Liver (tissue), 9 donors: ENCODE data around the gene AMPD3. TPM values are rescaled to one million over a fixed set of nuclear protein-coding genes. Genes with fewer than 3 reads are reported as not detected.
A peak's percentile ranks its signal among the peaks of the same experiment; 100 is the strongest.

ENCODE experiments used
- DNase-seq: peaks from one replicate; pipeline ENCODE4 v3.0.0-alpha.2; 2017; ENCODE audit warnings: low spot score
- H3K27ac ChIP-seq, 2 donors: one replicate each; pipeline ENCODE4 v1.7.0; 2013; ENCODE audit warnings: inconsistent platforms in 2 of 2, low read length in 2 of 2, control low read depth in 1 of 2, low read depth in 1 of 2, mild to moderate bottlenecking in 1 of 2
- H3K27me3 ChIP-seq, 4 donors: one replicate each; pipeline versions ENCODE4 v1.6.1 to v1.7.0; 2013; ENCODE audit warnings: low read length in 3 of 4, inconsistent platforms in 1 of 4, mild to moderate bottlenecking in 1 of 4, moderate library complexity in 1 of 4; ENCODE audit not compliant: control insufficient read depth in 4 of 4, insufficient read depth in 4 of 4
- H3K36me3 ChIP-seq, 4 donors: one replicate each; pipeline versions ENCODE4 v1.6.1 to v1.7.0; 2013; ENCODE audit warnings: low read length in 3 of 4, mild to moderate bottlenecking in 3 of 4, low read depth in 1 of 4, moderate library complexity in 1 of 4; ENCODE audit not compliant: control insufficient read depth in 4 of 4, insufficient read depth in 3 of 4
- H3K4me1 ChIP-seq, 4 donors: one replicate each; pipeline versions ENCODE4 v1.6.1 to v1.7.0; 2013; ENCODE audit warnings: low read length in 3 of 4, mild to moderate bottlenecking in 3 of 4, moderate library complexity in 1 of 4; ENCODE audit not compliant: control insufficient read depth in 4 of 4, insufficient read depth in 4 of 4
- H3K4me3 ChIP-seq, 3 donors: one replicate each; pipeline versions ENCODE4 v1.6.1 to v1.7.0; 2013; ENCODE audit warnings: low read length in 3 of 3, control low read depth in 1 of 3, low read depth in 1 of 3, mild to moderate bottlenecking in 1 of 3
- H3K9ac ChIP-seq, 2 donors: one replicate each; pipeline ENCODE4 v1.7.0; 2013; ENCODE audit warnings: low read length in 2 of 2, mild to moderate bottlenecking in 2 of 2, moderate library complexity in 2 of 2, control low read depth in 1 of 2, low read depth in 1 of 2
- H3K9me3 ChIP-seq, 4 donors: one replicate each; pipeline versions ENCODE4 v1.6.1 to v1.7.0; 2013; ENCODE audit warnings: low read length in 3 of 4; ENCODE audit not compliant: control insufficient read depth in 4 of 4
- FOXA1 ChIP-seq: IDR thresholded peaks from 2 replicates; pipeline ENCODE4 v1.6.1; 2016; ENCODE audit warnings: antibody characterized with exemption
- FOXA2 ChIP-seq: IDR thresholded peaks from 2 replicates; pipeline ENCODE4 v1.6.1; 2016; ENCODE audit warnings: antibody characterized with exemption
- HNF4A ChIP-seq, 2 donors: conservative IDR thresholded peaks; 2 replicates each; pipeline ENCODE4 v1.6.1; 2016; ENCODE audit warnings: antibody characterized with exemption in 2 of 2, mild to moderate bottlenecking in 2 of 2
- HNF4G ChIP-seq: IDR thresholded peaks from 2 replicates; pipeline ENCODE4 v1.6.1; 2016; ENCODE audit warnings: antibody characterized with exemption
- JUND ChIP-seq, 2 donors: IDR thresholded peaks; 2 replicates each; pipeline ENCODE4 v1.6.1; 2016; ENCODE audit warnings: antibody characterized with exemption in 2 of 2
- RAD21 ChIP-seq, 2 donors: IDR thresholded peaks; 2 replicates each; pipeline ENCODE4 v1.6.1; 2016; ENCODE audit warnings: antibody characterized with exemption in 2 of 2, mild to moderate bottlenecking in 2 of 2
- RXRA ChIP-seq, 2 donors: IDR thresholded peaks; 2 replicates each; pipeline ENCODE4 v1.6.1; 2017 to 2018; ENCODE audit warnings: antibody characterized with exemption in 2 of 2, mild to moderate bottlenecking in 1 of 2
- SP1 ChIP-seq: IDR thresholded peaks from 2 replicates; pipeline ENCODE4 v1.6.1; 2018; ENCODE audit warnings: antibody characterized with exemption, mild to moderate bottlenecking
- YY1 ChIP-seq: IDR thresholded peaks from 2 replicates; pipeline ENCODE4 v1.6.1; 2016; ENCODE audit warnings: antibody characterized with exemption, mild to moderate bottlenecking
- WGBS: extraction: QIAGEN DNeasy Blood & Tissue Kit; methylation state at CpG from one replicate; pipeline ENCODE4 v1.1.7; 2013; 5-methylcytosine and 5-hydroxymethylcytosine counted together
- polyA plus RNA-seq, 2 donors: library from polyadenylated mRNA; stranded (reverse) in 1 of 2; unstranded in 1 of 2; fragments of 200-250 nt in 1 of 2; fragments of >200 nt in 1 of 2; fragmentation: Nextera tagmentation in 1 of 2; extraction: Ambion mirVana in 1 of 2; gene quantifications; one replicate each; pipeline versions ENCODE4 v1.2.1 to v1.2.3, GENCODE V29; 2013 to 2015
- total RNA-seq, 2 donors: library from RNA; depleted of rRNA; stranded (reverse); fragments of >200 nt; gene quantifications; one replicate each; pipeline ENCODE4 v1.2.3, GENCODE V29; 2014
- TF ChIP-seq, protein P1 (sequence below): IDR thresholded peaks from 2 replicates; pipeline ENCODE4 v1.6.1; 2016; ENCODE audit warnings: antibody characterized with exemption, mild to moderate bottlenecking
- TF ChIP-seq, protein P2 (sequence below): IDR thresholded peaks from 2 replicates; pipeline ENCODE4 v1.6.1; 2016; ENCODE audit warnings: antibody characterized with exemption
- TF ChIP-seq, protein P3 (sequence below): IDR thresholded peaks from 2 replicates; pipeline ENCODE4 v1.6.1; 2016; ENCODE audit warnings: antibody characterized with exemption
- TF ChIP-seq, protein P4 (sequence below): IDR thresholded peaks from 2 replicates; pipeline ENCODE4 v1.6.1; 2016; ENCODE audit warnings: antibody characterized with exemption
- TF ChIP-seq, protein P5 (sequence below): fragments of 150-350 bp; IDR thresholded peaks from 2 replicates; pipeline ENCODE4 v1.5.1; 2017; ENCODE audit warnings: improper control_type of control experiment, low read depth, low read length; ENCODE audit not compliant: missing input control
- donor health status: healthy.
- donor health status: healthy.
- donor health status: healthy.
- donor health status: healthy.
- donor health status: healthy.

AMPD3 gene
- total and polyA plus RNA-seq, 4 donors: 0.40 to 7.4 (median 1.1) TPM

DNA sequence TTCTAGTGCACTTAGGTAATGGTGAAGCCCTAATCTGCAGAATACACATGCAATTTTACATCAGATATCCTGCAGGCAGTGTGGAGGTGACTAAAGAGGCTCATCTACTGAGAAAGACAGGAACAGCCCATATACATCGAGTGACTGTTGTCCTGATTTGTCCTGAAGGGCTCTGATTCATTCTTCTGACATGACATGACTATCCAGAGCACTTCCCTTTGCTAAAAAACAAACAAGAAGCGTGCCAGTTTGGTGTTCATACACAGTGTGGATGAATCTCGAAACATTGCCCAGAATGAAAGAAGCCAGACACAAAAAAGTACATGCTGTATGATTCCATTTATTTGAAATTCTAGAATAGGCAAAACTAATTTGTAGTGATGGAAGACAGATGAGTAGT lies 48.0 kb upstream of the AMPD3 start:
- H3K9me3 ChIP-seq: no peaks in the 10 kb centered on the region
- 24% methylated on average over 3 of the region's 3 CpGs for WGBS
- H3K27me3 ChIP-seq: no peaks in the 10 kb centered on the region
- no peak for TF ChIP-seq YY1
- TF ChIP-seq HNF4A (conservative IDR thresholded peaks at IDR 0.05): no peak
- no peak for TF ChIP-seq FOXA1
- TF ChIP-seq, protein P1, sequence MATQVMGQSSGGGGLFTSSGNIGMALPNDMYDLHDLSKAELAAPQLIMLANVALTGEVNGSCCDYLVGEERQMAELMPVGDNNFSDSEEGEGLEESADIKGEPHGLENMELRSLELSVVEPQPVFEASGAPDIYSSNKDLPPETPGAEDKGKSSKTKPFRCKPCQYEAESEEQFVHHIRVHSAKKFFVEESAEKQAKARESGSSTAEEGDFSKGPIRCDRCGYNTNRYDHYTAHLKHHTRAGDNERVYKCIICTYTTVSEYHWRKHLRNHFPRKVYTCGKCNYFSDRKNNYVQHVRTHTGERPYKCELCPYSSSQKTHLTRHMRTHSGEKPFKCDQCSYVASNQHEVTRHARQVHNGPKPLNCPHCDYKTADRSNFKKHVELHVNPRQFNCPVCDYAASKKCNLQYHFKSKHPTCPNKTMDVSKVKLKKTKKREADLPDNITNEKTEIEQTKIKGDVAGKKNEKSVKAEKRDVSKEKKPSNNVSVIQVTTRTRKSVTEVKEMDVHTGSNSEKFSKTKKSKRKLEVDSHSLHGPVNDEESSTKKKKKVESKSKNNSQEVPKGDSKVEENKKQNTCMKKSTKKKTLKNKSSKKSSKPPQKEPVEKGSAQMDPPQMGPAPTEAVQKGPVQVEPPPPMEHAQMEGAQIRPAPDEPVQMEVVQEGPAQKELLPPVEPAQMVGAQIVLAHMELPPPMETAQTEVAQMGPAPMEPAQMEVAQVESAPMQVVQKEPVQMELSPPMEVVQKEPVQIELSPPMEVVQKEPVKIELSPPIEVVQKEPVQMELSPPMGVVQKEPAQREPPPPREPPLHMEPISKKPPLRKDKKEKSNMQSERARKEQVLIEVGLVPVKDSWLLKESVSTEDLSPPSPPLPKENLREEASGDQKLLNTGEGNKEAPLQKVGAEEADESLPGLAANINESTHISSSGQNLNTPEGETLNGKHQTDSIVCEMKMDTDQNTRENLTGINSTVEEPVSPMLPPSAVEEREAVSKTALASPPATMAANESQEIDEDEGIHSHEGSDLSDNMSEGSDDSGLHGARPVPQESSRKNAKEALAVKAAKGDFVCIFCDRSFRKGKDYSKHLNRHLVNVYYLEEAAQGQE: no peak
- peak; percentile 6 for TF ChIP-seq FOXA2
- TF ChIP-seq, protein P2, sequence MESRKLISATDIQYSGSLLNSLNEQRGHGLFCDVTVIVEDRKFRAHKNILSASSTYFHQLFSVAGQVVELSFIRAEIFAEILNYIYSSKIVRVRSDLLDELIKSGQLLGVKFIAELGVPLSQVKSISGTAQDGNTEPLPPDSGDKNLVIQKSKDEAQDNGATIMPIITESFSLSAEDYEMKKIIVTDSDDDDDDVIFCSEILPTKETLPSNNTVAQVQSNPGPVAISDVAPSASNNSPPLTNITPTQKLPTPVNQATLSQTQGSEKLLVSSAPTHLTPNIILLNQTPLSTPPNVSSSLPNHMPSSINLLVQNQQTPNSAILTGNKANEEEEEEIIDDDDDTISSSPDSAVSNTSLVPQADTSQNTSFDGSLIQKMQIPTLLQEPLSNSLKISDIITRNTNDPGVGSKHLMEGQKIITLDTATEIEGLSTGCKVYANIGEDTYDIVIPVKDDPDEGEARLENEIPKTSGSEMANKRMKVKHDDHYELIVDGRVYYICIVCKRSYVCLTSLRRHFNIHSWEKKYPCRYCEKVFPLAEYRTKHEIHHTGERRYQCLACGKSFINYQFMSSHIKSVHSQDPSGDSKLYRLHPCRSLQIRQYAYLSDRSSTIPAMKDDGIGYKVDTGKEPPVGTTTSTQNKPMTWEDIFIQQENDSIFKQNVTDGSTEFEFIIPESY: no peak
- H3K27ac ChIP-seq: no peak overlapping the region
- no peaks in the 10 kb centered on the region for H3K36me3 ChIP-seq
- H3K9ac ChIP-seq: no peak overlapping the region
- DNase-seq: no peak
- no peak overlapping the region for H3K4me3 ChIP-seq
- peaks cover 0 to 7% (median under 1%) of the 10 kb centered on the region in 4 donors for H3K4me1 ChIP-seq

DNA sequence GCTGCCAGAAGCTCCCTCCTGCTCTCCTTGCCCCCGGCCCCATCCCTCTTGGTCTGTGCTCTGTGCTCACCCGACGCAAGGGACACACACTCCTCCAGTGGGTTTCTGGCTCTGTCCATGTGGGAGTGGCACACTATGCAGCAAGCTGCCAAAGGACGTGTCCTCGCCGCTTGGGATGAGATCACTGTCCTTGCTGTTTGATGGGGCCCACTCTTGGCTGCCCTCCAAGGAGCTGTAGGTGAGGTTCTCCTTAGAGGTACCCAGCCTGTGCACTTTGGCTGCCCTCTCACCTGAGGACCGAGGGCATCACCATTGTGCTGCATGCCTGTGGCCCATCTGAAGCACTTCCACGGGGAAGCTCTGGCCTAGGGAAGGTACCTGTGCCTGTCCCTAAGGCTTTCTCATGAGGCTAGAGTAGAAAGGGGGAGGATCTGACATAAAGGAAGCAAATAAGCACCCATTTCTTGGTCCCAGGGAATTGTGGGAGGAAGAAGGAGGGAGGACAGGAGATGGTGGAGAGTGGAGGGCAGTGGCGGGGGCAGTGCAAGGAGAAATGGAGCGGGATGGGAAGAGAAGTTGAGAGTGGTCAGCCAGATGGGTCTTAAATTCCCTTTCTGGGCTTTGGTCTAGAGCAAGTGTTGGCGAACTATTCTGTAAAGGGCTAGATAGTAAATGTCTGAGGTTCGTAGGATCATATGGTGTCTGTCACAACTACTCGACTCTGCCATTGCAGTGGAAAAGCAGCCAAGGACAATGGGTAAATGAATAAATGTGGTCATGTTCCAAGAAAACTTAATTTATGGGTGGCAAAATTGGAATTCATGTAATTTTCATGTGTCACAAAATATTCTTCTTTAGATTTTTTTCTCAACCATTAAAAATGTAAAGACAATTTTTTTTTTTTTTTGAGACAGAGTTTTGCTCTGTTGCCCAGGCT lies 47.0 kb upstream of the AMPD3 start:
- Histone ChIP-seq H3K4me1 (peaks cover 0 to 7% (median under 1%) of the 10 kb centered on the region in 4 donors), H3K9ac (no peak overlapping the region), H3K4me3 (no peak overlapping the region), H3K27ac (no peak overlapping the region), H3K36me3 (no peaks in the 10 kb centered on the region), H3K27me3 (no peaks in the 10 kb centered on the region), H3K9me3 (no peaks in the 10 kb centered on the region)
- no peak for DNase-seq
- WGBS: 91% methylated on average over 13 of the region's 13 CpGs
- no peak for TF ChIP-seq RXRA (IDR thresholded peaks at IDR 0.05)
- no peak for TF ChIP-seq RAD21 (IDR thresholded peaks at IDR 0.05)
- no peak for TF ChIP-seq JUND (IDR thresholded peaks at IDR 0.05)
- no peak for TF ChIP-seq HNF4G
- TF ChIP-seq, protein P3, sequence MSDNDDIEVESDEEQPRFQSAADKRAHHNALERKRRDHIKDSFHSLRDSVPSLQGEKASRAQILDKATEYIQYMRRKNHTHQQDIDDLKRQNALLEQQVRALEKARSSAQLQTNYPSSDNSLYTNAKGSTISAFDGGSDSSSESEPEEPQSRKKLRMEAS: no peak
- TF ChIP-seq, protein P4, sequence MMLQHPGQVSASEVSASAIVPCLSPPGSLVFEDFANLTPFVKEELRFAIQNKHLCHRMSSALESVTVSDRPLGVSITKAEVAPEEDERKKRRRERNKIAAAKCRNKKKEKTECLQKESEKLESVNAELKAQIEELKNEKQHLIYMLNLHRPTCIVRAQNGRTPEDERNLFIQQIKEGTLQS: no peak
- TF ChIP-seq, protein P5, sequence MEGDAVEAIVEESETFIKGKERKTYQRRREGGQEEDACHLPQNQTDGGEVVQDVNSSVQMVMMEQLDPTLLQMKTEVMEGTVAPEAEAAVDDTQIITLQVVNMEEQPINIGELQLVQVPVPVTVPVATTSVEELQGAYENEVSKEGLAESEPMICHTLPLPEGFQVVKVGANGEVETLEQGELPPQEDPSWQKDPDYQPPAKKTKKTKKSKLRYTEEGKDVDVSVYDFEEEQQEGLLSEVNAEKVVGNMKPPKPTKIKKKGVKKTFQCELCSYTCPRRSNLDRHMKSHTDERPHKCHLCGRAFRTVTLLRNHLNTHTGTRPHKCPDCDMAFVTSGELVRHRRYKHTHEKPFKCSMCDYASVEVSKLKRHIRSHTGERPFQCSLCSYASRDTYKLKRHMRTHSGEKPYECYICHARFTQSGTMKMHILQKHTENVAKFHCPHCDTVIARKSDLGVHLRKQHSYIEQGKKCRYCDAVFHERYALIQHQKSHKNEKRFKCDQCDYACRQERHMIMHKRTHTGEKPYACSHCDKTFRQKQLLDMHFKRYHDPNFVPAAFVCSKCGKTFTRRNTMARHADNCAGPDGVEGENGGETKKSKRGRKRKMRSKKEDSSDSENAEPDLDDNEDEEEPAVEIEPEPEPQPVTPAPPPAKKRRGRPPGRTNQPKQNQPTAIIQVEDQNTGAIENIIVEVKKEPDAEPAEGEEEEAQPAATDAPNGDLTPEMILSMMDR: no peak
- TF ChIP-seq SP1: no peak
